Cerebellar nuclear complex (tissue), 1 donor: ENCODE results near the gene ZBTB25.

ENCODE experiments used
- DNase-seq, 2 experiments: peaks; one replicate each; lab custom pipeline; 2025; lab: John Stamatoyannopoulos, UW

ZBTB25 gene

GRCh38 chr14:64475585-64476273 is 27.9 kb downstream of the ZBTB25 start:
- DNase-seq = no peak

GRCh38 chr14:64474698-64475097 is 28.9 kb downstream of the ZBTB25 start:
- no peak for DNase-seq

- no peak for DNase-seq
These were observed 29.6 kb downstream of the ZBTB25 start for GRCh38 chr14:64474041-64474440.

- DNase-seq = no peak
These were observed 35.2 kb downstream of the ZBTB25 start for GRCh38 chr14:64468451-64468850.

GRCh38 chr14:64467566-64467965 is 36.1 kb downstream of the ZBTB25 start:
- DNase-seq = no peak

- DNase-seq = no peak
These were observed 36.5 kb downstream of the ZBTB25 start for GRCh38 chr14:64467101-64467500.

- DNase-seq = peak in 1 of 2 experiments; percentile 26
These were observed 37.6 kb downstream of the ZBTB25 start for GRCh38 chr14:64465831-64466554.

GRCh38 chr14:64465191-64465822 is 38.3 kb downstream of the ZBTB25 start, which contains the start of gene AKAP5:
TSS of gene AKAP5 (plus strand) at chr14:64465499. CDS start at chr14:64468395, 2,896 bp downstream.
- DNase-seq = no peak

GRCh38 chr14:64464651-64465050 is 39.0 kb downstream of the ZBTB25 start:
- no peak for DNase-seq

GRCh38 chr14:64463873-64464272 is 39.8 kb downstream of the ZBTB25 start:
- no peak for DNase-seq

GRCh38 chr14:64463195-64463594 is 40.4 kb downstream of the ZBTB25 start:
- DNase-seq = no peak

- no peak for DNase-seq
These were observed 42.4 kb downstream of the ZBTB25 start for GRCh38 chr14:64461221-64461620.

- DNase-seq = no peak
These were observed 44.1 kb downstream of the ZBTB25 start for GRCh38 chr14:64459405-64460136.

GRCh38 chr14:64454671-64455070 is 49.0 kb downstream of the ZBTB25 start:
- DNase-seq = no peak

- DNase-seq = no peak
These were observed 53.4 kb downstream of the ZBTB25 start for GRCh38 chr14:64450255-64450654.

GRCh38 chr14:64447876-64448670 is 55.6 kb downstream of the ZBTB25 start:
- no peak for DNase-seq

GRCh38 chr14:64444984-64445845 is 58.4 kb downstream of the ZBTB25 start:
- no peak for DNase-seq

- no peak for DNase-seq
These were observed 59.5 kb downstream of the ZBTB25 start for GRCh38 chr14:64444140-64444539.

- no peak for DNase-seq
These were observed 61.2 kb downstream of the ZBTB25 start for GRCh38 chr14:64442300-64442988.

GRCh38 chr14:64440494-64440893 is 63.1 kb downstream of the ZBTB25 start:
- no peak for DNase-seq
